ENCODE measurements around the gene HSBP1L1. TPM values are rescaled to one million over a fixed set of nuclear protein-coding genes. Genes with fewer than 3 reads are reported as not detected.
A peak's percentile ranks its signal among the peaks of the same experiment; 100 is the strongest.

HSBP1L1 gene
- total and polyA plus RNA-seq, 2 donors, result 6.5 to 25.8 TPM

GRCh38 chr18:79962311-79962710, 2.1 kb upstream of the HSBP1L1 start:
- no peak overlapping the region for H3K27ac ChIP-seq (ENCODE audit: low read depth in 1 of 2, low read length in 1 of 2)

GRCh38 chr18:79962835-79963657, 1.4 kb upstream of the HSBP1L1 start:
- no peak overlapping the region for H3K4me3 ChIP-seq (ENCODE audit: low read length in 2 of 2)
- peaks cover 15 to 30% of the 10 kb centered on the region in 2 donors for H3K4me1 ChIP-seq (ENCODE audit: control insufficient read depth in 2 of 2, insufficient read depth in 2 of 2, low read length in 2 of 2)
- WGBS, result 81% methylated on average over 30 of the region's 30 CpGs
- DNase-seq (ENCODE audit: low read depth in 6 of 9, low spot score in 9 of 9), result no peak
- no peaks in the 10 kb centered on the region for H3K36me3 ChIP-seq (ENCODE audit: control insufficient read depth in 2 of 2, insufficient read depth in 2 of 2, low read length in 1 of 2)
- H3K9me3 ChIP-seq (ENCODE audit: control insufficient read depth in 2 of 2, insufficient read depth in 1 of 2, low read length in 1 of 2), result no peaks in the 10 kb centered on the region
- peaks cover 0 to 23% of the 10 kb centered on the region in 2 donors for H3K27me3 ChIP-seq (ENCODE audit: control insufficient read depth in 2 of 2, insufficient read depth in 1 of 2, low read length in 1 of 2)
- no peak overlapping the region for H3K27ac ChIP-seq (ENCODE audit: low read depth in 1 of 2, low read length in 1 of 2)

More at GRCh38 chr18:79962311-79962710, 2.1 kb upstream of the HSBP1L1 start:
- no peaks in the 10 kb centered on the region for H3K9me3 ChIP-seq (ENCODE audit: control insufficient read depth in 2 of 2, insufficient read depth in 1 of 2, low read length in 1 of 2)
- no peak overlapping the region for H3K4me3 ChIP-seq (ENCODE audit: low read length in 2 of 2)
- H3K27me3 ChIP-seq (ENCODE audit: control insufficient read depth in 2 of 2, insufficient read depth in 1 of 2, low read length in 1 of 2), result peaks cover 0 to 23% of the 10 kb centered on the region in 2 donors
- H3K4me1 ChIP-seq (ENCODE audit: control insufficient read depth in 2 of 2, insufficient read depth in 2 of 2, low read length in 2 of 2), result peaks cover 15 to 30% of the 10 kb centered on the region in 2 donors
- WGBS, result 93% methylated on average over 10 of the region's 10 CpGs
- no peaks in the 10 kb centered on the region for H3K36me3 ChIP-seq (ENCODE audit: control insufficient read depth in 2 of 2, insufficient read depth in 2 of 2, low read length in 1 of 2)
- DNase-seq (ENCODE audit: low read depth in 6 of 9, low spot score in 9 of 9), result no peak

- no peaks in the 10 kb centered on the region for H3K9me3 ChIP-seq (ENCODE audit: control insufficient read depth in 2 of 2, insufficient read depth in 1 of 2, low read length in 1 of 2)
- no peak for DNase-seq (ENCODE audit: low read depth in 6 of 9, low spot score in 9 of 9)
- H3K4me3 ChIP-seq (ENCODE audit: low read length in 2 of 2), result peak overlapping the region in 1 of 2 donors; percentile 69
- H3K36me3 ChIP-seq (ENCODE audit: control insufficient read depth in 2 of 2, insufficient read depth in 2 of 2, low read length in 1 of 2), result no peaks in the 10 kb centered on the region
- 88% methylated on average over 30 of the region's 30 CpGs for WGBS
- peaks cover 15 to 30% of the 10 kb centered on the region in 2 donors for H3K4me1 ChIP-seq (ENCODE audit: control insufficient read depth in 2 of 2, insufficient read depth in 2 of 2, low read length in 2 of 2)
- peaks cover 0 to 23% of the 10 kb centered on the region in 2 donors for H3K27me3 ChIP-seq (ENCODE audit: control insufficient read depth in 2 of 2, insufficient read depth in 1 of 2, low read length in 1 of 2)
- H3K27ac ChIP-seq (ENCODE audit: low read depth in 1 of 2, low read length in 1 of 2), result no peak overlapping the region
Observed at GRCh38 chr18:79963658-79964329, 649 bp upstream of the HSBP1L1 start.

- H3K27ac ChIP-seq (ENCODE audit: low read depth in 1 of 2, low read length in 1 of 2), result peak overlapping the region in 1 of 2 donors; percentile 75
- peaks cover 0 to 23% of the 10 kb centered on the region in 2 donors for H3K27me3 ChIP-seq (ENCODE audit: control insufficient read depth in 2 of 2, insufficient read depth in 1 of 2, low read length in 1 of 2)
- H3K36me3 ChIP-seq (ENCODE audit: control insufficient read depth in 2 of 2, insufficient read depth in 2 of 2, low read length in 1 of 2), result no peaks in the 10 kb centered on the region
- DNase-seq (ENCODE audit: low read depth in 6 of 9, low spot score in 9 of 9), result peak in 1 of 9 donors; percentile 37
- WGBS, result 27% methylated on average over 24 of the region's 24 CpGs
- peak overlapping the region; percentile 24 to 69 for H3K4me3 ChIP-seq (ENCODE audit: low read length in 2 of 2)
- H3K4me1 ChIP-seq (ENCODE audit: control insufficient read depth in 2 of 2, insufficient read depth in 2 of 2, low read length in 2 of 2), result peaks cover 8 to 23% of the 10 kb centered on the region in 2 donors
- H3K9me3 ChIP-seq (ENCODE audit: control insufficient read depth in 2 of 2, insufficient read depth in 1 of 2, low read length in 1 of 2), result no peaks in the 10 kb centered on the region
Observed at GRCh38 chr18:79965119-79965902, 868 bp downstream of the HSBP1L1 start.

GRCh38 chr18:79970419-79971133, 6.1 kb downstream of the HSBP1L1 start:
- Histone ChIP-seq H3K4me3 (ENCODE audit: low read length in 2 of 2) (no peak overlapping the region), H3K27me3 (ENCODE audit: control insufficient read depth in 2 of 2, insufficient read depth in 1 of 2, low read length in 1 of 2) (no peaks in the 10 kb centered on the region), H3K27ac (ENCODE audit: low read depth in 1 of 2, low read length in 1 of 2) (no peak overlapping the region), H3K9me3 (ENCODE audit: control insufficient read depth in 2 of 2, insufficient read depth in 1 of 2, low read length in 1 of 2) (no peaks in the 10 kb centered on the region), H3K36me3 (ENCODE audit: control insufficient read depth in 2 of 2, insufficient read depth in 2 of 2, low read length in 1 of 2) (peaks cover 35% of the 10 kb centered on the region in 2 donors), H3K4me1 (ENCODE audit: control insufficient read depth in 2 of 2, insufficient read depth in 2 of 2, low read length in 2 of 2) (peaks cover 0 to 1% of the 10 kb centered on the region in 2 donors)
- no peak for DNase-seq (ENCODE audit: low read depth in 6 of 9, low spot score in 9 of 9)
- 97% methylated on average over 12 of the region's 12 CpGs for WGBS

GRCh38 chr18:79971211-79971952, 6.9 kb downstream of the HSBP1L1 start:
- Histone ChIP-seq H3K9me3 (ENCODE audit: control insufficient read depth in 2 of 2, insufficient read depth in 1 of 2, low read length in 1 of 2) (no peaks in the 10 kb centered on the region), H3K36me3 (ENCODE audit: control insufficient read depth in 2 of 2, insufficient read depth in 2 of 2, low read length in 1 of 2) (peaks cover 41% of the 10 kb centered on the region in 2 donors), H3K4me3 (ENCODE audit: low read length in 2 of 2) (no peak overlapping the region), H3K4me1 (ENCODE audit: control insufficient read depth in 2 of 2, insufficient read depth in 2 of 2, low read length in 2 of 2) (no peaks in the 10 kb centered on the region), H3K27me3 (ENCODE audit: control insufficient read depth in 2 of 2, insufficient read depth in 1 of 2, low read length in 1 of 2) (no peaks in the 10 kb centered on the region), H3K27ac (ENCODE audit: low read depth in 1 of 2, low read length in 1 of 2) (no peak overlapping the region)
- no peak for DNase-seq (ENCODE audit: low read depth in 6 of 9, low spot score in 9 of 9)
- WGBS, result 94% methylated on average over 17 of the region's 17 CpGs

- peaks cover 42 to 43% of the 10 kb centered on the region in 2 donors for H3K36me3 ChIP-seq (ENCODE audit: control insufficient read depth in 2 of 2, insufficient read depth in 2 of 2, low read length in 1 of 2)
Observed at GRCh38 chr18:79971986-79972385, 7.5 kb downstream of the HSBP1L1 start.

GRCh38 chr18:79972720-79973119, 8.3 kb downstream of the HSBP1L1 start:
- 99% methylated on average over 3 of the region's 3 CpGs for WGBS
- no peak for DNase-seq (ENCODE audit: low read depth in 6 of 9, low spot score in 9 of 9)
- Histone ChIP-seq H3K36me3 (ENCODE audit: control insufficient read depth in 2 of 2, insufficient read depth in 2 of 2, low read length in 1 of 2) (peaks cover 42 to 43% of the 10 kb centered on the region in 2 donors), H3K4me3 (ENCODE audit: low read length in 2 of 2) (no peak overlapping the region), H3K27me3 (ENCODE audit: control insufficient read depth in 2 of 2, insufficient read depth in 1 of 2, low read length in 1 of 2) (no peaks in the 10 kb centered on the region), H3K9me3 (ENCODE audit: control insufficient read depth in 2 of 2, insufficient read depth in 1 of 2, low read length in 1 of 2) (no peaks in the 10 kb centered on the region), H3K27ac (ENCODE audit: low read depth in 1 of 2, low read length in 1 of 2) (no peak overlapping the region), H3K4me1 (ENCODE audit: control insufficient read depth in 2 of 2, insufficient read depth in 2 of 2, low read length in 2 of 2) (no peaks in the 10 kb centered on the region)

More at GRCh38 chr18:79971986-79972385, 7.5 kb downstream of the HSBP1L1 start:
- 99% methylated on average over 9 of the region's 9 CpGs for WGBS
- H3K9me3 ChIP-seq (ENCODE audit: control insufficient read depth in 2 of 2, insufficient read depth in 1 of 2, low read length in 1 of 2), result no peaks in the 10 kb centered on the region
- DNase-seq (ENCODE audit: low read depth in 6 of 9, low spot score in 9 of 9), result no peak
- H3K4me3 ChIP-seq (ENCODE audit: low read length in 2 of 2), result no peak overlapping the region
- H3K27me3 ChIP-seq (ENCODE audit: control insufficient read depth in 2 of 2, insufficient read depth in 1 of 2, low read length in 1 of 2), result no peaks in the 10 kb centered on the region
- H3K4me1 ChIP-seq (ENCODE audit: control insufficient read depth in 2 of 2, insufficient read depth in 2 of 2, low read length in 2 of 2), result no peaks in the 10 kb centered on the region
- H3K27ac ChIP-seq (ENCODE audit: low read depth in 1 of 2, low read length in 1 of 2), result no peak overlapping the region
